ENCODE data around the gene CPB2.

Gene CPB2

DNA sequence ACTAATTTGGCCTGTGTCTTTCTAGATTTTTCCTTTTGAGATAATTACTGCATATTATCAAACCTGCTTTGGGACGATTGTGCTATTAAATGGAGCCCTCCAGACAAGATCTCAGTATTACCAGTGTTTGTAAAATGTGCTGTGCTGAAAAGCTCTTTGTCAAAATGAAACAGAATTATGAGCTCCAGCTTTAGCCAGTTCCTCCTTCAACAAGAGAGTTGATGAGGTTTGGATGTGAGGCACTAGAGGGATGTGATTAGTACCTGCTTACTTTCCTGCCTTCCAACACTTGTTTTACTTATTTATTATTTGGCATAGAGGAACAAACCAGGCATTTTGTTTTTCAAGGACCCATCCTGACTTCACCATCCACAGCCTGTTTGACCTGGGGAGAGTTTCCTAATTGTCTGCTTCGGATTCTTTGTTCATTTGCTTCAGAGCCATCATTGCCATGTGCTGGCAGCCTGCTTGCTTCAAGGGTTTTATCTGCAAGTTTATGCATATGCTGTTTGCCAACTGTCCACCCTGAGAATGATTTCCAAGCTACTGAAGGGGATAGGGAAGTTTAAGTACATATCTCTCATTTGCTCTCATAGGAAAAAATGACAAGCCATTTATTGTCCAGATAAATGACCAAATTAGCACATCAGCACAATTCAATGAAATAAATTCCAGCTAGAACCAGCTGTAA lies 32.9 kb upstream of the CPB2 start:
- no peak for DNase-seq (ENCODE audit: low read depth)
- in situ Hi-C loops (cut with HindIII; ENCODE audit: low sequenced_read_pairs): no loop called here
- TF ChIP-seq, protein P1, sequence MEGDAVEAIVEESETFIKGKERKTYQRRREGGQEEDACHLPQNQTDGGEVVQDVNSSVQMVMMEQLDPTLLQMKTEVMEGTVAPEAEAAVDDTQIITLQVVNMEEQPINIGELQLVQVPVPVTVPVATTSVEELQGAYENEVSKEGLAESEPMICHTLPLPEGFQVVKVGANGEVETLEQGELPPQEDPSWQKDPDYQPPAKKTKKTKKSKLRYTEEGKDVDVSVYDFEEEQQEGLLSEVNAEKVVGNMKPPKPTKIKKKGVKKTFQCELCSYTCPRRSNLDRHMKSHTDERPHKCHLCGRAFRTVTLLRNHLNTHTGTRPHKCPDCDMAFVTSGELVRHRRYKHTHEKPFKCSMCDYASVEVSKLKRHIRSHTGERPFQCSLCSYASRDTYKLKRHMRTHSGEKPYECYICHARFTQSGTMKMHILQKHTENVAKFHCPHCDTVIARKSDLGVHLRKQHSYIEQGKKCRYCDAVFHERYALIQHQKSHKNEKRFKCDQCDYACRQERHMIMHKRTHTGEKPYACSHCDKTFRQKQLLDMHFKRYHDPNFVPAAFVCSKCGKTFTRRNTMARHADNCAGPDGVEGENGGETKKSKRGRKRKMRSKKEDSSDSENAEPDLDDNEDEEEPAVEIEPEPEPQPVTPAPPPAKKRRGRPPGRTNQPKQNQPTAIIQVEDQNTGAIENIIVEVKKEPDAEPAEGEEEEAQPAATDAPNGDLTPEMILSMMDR (IDR thresholded peaks at IDR 0.05; ENCODE audit: low read depth, low read length, missing control alignments): no peak

DNA sequence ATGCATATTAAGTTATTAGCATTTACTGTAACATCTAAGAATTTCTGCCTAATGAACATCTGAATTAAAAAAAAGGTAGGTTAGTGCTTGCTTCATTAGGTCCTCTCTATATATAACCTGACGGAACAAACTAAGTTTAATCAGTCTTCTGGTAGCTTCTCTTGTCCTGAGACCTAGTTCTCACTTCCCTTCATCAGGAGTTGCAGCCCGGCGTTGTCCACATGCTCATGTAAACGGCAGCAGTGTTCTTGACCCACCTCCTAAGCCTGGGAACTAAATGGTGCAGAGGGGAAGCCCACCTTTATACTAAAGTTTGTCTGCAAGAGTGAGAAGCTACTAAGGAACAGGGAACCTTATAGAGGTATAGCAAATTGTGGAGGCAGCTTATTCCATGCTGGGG lies 31.9 kb upstream of the CPB2 start:
- TF ChIP-seq, protein P1 (IDR thresholded peaks at IDR 0.05; ENCODE audit: low read depth, low read length, missing control alignments): no peak
- in situ Hi-C loops (cut with HindIII; ENCODE audit: low sequenced_read_pairs): no loop called here
- DNase-seq (ENCODE audit: low read depth): no peak
- no peak overlapping the region for H3K4me3 ChIP-seq (ENCODE audit: low read depth, low read length)

More for the DNA sequence above, 32.9 kb upstream of the CPB2 start:
- H3K4me3 ChIP-seq (ENCODE audit: low read depth, low read length): no peak overlapping the region

DNA sequence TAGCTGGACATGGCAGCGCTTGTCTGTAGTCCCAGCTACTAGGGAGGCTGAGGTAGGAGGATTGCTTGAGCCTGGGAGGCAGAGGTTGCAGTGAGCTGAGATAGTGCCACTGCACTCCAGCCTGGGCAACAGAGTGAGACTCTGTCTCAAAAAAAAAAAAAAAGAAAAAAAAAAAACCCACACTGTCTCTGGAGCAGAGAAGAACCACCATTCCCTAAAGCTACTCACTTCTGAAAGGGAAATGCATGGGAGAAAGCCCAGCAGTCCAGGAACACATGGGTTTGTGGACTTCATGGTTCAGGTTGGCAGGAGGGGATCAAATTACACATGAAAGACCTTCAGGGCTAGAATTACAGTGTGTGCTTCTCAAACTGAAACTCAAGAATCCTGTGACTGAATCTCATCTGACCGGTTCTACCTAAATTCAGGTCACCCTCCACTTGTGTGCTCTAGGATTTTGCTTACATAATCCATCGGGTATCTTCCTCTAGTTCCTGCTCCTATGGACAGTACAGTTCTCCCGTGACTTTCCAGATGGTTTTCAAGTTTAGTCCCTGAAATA lies 30.2 kb upstream of the CPB2 start:
- TF ChIP-seq, protein P1 (IDR thresholded peaks at IDR 0.05; ENCODE audit: low read depth, low read length, missing control alignments): no peak
- H3K4me3 ChIP-seq (ENCODE audit: low read depth, low read length): no peak overlapping the region
- in situ Hi-C loops (cut with HindIII; ENCODE audit: low sequenced_read_pairs): no loop called here
- no peak for DNase-seq (ENCODE audit: low read depth)

DNA sequence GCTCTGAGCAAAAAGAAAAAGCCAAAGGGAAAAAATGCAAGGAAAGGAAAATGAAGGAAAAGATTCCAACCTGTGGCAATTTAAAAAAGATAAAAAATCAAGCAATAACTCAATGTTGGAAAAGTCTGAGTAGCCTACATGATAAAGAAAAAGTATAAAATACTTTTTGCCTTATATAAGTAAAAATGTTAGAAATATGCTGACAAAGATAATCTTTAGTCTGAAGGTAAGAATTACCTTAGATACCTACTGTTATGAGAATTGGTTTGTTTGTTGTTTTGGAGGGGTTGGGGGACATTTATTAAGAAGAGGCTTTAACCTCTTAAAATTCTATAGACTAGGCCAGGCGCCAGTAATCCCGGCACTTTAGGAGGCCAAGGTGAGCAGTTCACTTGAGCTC lies 29.7 kb upstream of the CPB2 start:
- TF ChIP-seq, protein P1 (IDR thresholded peaks at IDR 0.05; ENCODE audit: low read depth, low read length, missing control alignments): no peak

DNA sequence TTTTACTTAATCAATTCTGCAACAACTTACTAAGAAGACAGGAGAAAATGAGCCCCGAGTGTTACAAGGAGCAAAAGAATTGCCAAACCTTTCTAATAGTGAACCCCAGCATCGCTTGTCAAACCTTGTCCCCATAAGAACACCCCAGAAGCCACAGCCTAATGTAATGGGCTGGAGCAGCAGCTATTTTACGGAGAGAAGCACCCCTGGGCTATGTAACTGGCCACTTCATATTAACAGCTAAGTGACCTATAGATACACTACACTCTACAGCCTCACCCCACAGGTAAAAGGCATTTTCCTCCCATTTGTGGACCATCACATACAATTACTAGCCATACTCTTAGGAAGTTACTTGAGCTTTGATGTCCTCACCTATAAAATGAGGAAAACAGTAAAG lies 27.3 kb upstream of the CPB2 start:
- TF ChIP-seq, protein P1 (IDR thresholded peaks at IDR 0.05; ENCODE audit: low read depth, low read length, missing control alignments): no peak

More for the DNA sequence above, 29.7 kb upstream of the CPB2 start:
- in situ Hi-C loops (cut with HindIII; ENCODE audit: low sequenced_read_pairs): no loop called here
- no peak for DNase-seq (ENCODE audit: low read depth)
- no peak overlapping the region for H3K4me3 ChIP-seq (ENCODE audit: low read depth, low read length)

DNA sequence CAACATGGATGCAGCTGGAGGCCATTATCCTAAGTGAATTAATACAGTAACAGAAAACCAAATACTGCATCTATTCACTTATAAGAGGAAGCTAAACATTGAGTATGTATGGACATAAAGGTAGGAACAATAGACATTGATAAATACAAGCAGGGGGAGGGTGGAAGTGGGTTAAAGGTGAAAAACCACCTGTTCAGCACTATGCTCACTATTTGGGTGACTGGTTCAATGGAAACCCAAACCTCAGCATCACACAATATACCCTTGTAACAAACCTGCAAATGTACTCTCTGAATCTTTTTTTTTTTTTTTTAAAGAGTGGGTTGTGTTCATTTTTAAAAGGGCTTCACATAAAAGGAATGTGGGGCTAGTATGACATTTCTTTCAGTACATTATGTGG lies 26.9 kb upstream of the CPB2 start:
- no peak overlapping the region for H3K4me3 ChIP-seq (ENCODE audit: low read depth, low read length)
- in situ Hi-C loops (cut with HindIII; ENCODE audit: low sequenced_read_pairs): no loop called here
- TF ChIP-seq, protein P1 (IDR thresholded peaks at IDR 0.05; ENCODE audit: low read depth, low read length, missing control alignments): no peak
- DNase-seq (ENCODE audit: low read depth): no peak

More for the DNA sequence above, 27.3 kb upstream of the CPB2 start:
- DNase-seq (ENCODE audit: low read depth): no peak
- in situ Hi-C loops (cut with HindIII; ENCODE audit: low sequenced_read_pairs): no loop called here
- no peak overlapping the region for H3K4me3 ChIP-seq (ENCODE audit: low read depth, low read length)

All from astrocyte of the cerebellum (primary cell).